ENCODE measurements around the gene ANG. TPM values are rescaled to one million over a fixed set of nuclear protein-coding genes. Genes with fewer than 3 reads are reported as not detected.

Gene ANG
- total RNA-seq, 1 experiment from 2014 or later = 3.2 TPM

DNA sequence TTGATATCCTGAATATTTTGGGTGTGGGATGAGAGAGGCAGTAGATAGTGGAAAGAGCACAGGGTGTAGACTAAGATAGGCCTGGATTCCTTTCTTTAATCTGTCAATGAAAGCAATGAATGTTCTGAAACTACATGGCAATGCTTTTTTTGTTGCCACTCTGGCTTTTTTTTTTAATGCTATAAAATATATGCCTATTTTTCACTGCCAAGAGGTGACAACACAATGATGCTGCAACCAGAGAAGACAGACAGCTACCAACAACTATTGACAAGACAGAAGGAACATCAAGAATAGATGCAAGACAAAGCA lies 9.4 kb downstream of the ANG start:
- Mint-ChIP-seq H3K36me3 (ENCODE audit: insufficient read depth in 1 of 3, low read depth in 3 of 3) (peaks cover 0 to 7% (median 0%) of the 10 kb centered on the region in 3 experiments; a peak in 3 of 7 replicates), H3K4me1 (peaks cover 8 to 10% of the 10 kb centered on the region in 2 experiments; a peak in 3 of 4 replicates), H3K27me3 (ENCODE audit: low read depth) (no peaks in the 10 kb centered on the region), H3K27ac (no peak overlapping the region), H3K4me3 (no peak overlapping the region), H3K9me3 (no peaks in the 10 kb centered on the region; a peak in 2 of 5 replicates)
- Histone ChIP-seq H3K56ac (ENCODE audit: insufficient read length, low read depth, low read length) (no peak overlapping the region), H3K14ac (ENCODE audit: insufficient read depth, low read length) (no peak overlapping the region), H2AK5ac (ENCODE audit: insufficient read length, low read length) (no peak overlapping the region), H3T11ph (ENCODE audit: low read length) (no peak overlapping the region), H4K20me1 (ENCODE audit: control insufficient read depth, insufficient read depth, insufficient read length) (no peaks in the 10 kb centered on the region), H2BK120ac (ENCODE audit: low read depth, low read length, poor library complexity, severe bottlenecking) (no peak overlapping the region), H3K9ac (ENCODE audit: extremely low read depth, insufficient read length, low read length) (no peak overlapping the region), H4K5ac (ENCODE audit: insufficient read length, low read depth, low read length) (no peak overlapping the region), H3K4ac (ENCODE audit: low read depth, low read length) (no peak overlapping the region), H3K27ac (ENCODE audit: insufficient read length, low read depth, low read length) (no peak overlapping the region), H4K91ac (ENCODE audit: insufficient read length, low read depth, low read length) (no peak overlapping the region), H2BK5ac (ENCODE audit: insufficient read length, low read length) (no peak overlapping the region), H2AFZ (ENCODE audit: low read length) (no peak overlapping the region), H3K4me2 (ENCODE audit: insufficient read depth, insufficient read length, low read length) (no peak overlapping the region), H3K79me1 (ENCODE audit: insufficient read depth, low read depth, low read length, poor library complexity, severe bottlenecking) (no peaks in the 10 kb centered on the region), H2BK12ac (ENCODE audit: insufficient read length, low read depth, low read length) (no peak overlapping the region), H2BK15ac (ENCODE audit: low read depth, low read length) (no peak overlapping the region), H3K23me2 (ENCODE audit: insufficient read length, low read depth, low read length, poor library complexity, severe bottlenecking) (no peaks in the 10 kb centered on the region), H4K8ac (replicated peaks; ENCODE audit: insufficient read length, low read depth, low read length) (no peak overlapping the region), H3K4me1 (ENCODE audit: insufficient read depth, low read length) (no peaks in the 10 kb centered on the region), H3K18ac (ENCODE audit: insufficient read length, low read depth, low read length) (no peak overlapping the region), H3K79me2 (ENCODE audit: insufficient read depth, low read length) (no peaks in the 10 kb centered on the region), H2BK20ac (ENCODE audit: low read depth, low read length, poor library complexity, severe bottlenecking) (no peak overlapping the region), H3K23ac (ENCODE audit: insufficient read length, low read depth, low read length) (no peak overlapping the region), H3K9me3 (ENCODE audit: control insufficient read depth, low read depth, low read length) (no peaks in the 10 kb centered on the region), H3K27me3 (ENCODE audit: insufficient read depth, low read length) (no peaks in the 10 kb centered on the region)
- TF ChIP-seq, protein P1, sequence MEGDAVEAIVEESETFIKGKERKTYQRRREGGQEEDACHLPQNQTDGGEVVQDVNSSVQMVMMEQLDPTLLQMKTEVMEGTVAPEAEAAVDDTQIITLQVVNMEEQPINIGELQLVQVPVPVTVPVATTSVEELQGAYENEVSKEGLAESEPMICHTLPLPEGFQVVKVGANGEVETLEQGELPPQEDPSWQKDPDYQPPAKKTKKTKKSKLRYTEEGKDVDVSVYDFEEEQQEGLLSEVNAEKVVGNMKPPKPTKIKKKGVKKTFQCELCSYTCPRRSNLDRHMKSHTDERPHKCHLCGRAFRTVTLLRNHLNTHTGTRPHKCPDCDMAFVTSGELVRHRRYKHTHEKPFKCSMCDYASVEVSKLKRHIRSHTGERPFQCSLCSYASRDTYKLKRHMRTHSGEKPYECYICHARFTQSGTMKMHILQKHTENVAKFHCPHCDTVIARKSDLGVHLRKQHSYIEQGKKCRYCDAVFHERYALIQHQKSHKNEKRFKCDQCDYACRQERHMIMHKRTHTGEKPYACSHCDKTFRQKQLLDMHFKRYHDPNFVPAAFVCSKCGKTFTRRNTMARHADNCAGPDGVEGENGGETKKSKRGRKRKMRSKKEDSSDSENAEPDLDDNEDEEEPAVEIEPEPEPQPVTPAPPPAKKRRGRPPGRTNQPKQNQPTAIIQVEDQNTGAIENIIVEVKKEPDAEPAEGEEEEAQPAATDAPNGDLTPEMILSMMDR (conservative IDR thresholded peaks at IDR 0.05) = peak; percentile 12; the same call in 1 of the 3 replicates
- DNase-seq = no peak

Data from H9 (cell line).